HS-5 (cell line): Measurements from ENCODE around the gene GJC1.
"Not testable (repeated sequence)": the region's sequence is repeated elsewhere in the genome, so short reads cannot be mapped to it uniquely, and the experiment has no call there.

Experiments
- DNase-seq: peaks from one replicate; pipeline ENCODE4 v3.0.0-alpha.2; 2012; ENCODE audit warnings: low read depth

GJC1 gene

GRCh38 chr17:44759086-44759915, 70.8 kb downstream of the GJC1 start:
- DNase-seq, result no peak

DNA sequence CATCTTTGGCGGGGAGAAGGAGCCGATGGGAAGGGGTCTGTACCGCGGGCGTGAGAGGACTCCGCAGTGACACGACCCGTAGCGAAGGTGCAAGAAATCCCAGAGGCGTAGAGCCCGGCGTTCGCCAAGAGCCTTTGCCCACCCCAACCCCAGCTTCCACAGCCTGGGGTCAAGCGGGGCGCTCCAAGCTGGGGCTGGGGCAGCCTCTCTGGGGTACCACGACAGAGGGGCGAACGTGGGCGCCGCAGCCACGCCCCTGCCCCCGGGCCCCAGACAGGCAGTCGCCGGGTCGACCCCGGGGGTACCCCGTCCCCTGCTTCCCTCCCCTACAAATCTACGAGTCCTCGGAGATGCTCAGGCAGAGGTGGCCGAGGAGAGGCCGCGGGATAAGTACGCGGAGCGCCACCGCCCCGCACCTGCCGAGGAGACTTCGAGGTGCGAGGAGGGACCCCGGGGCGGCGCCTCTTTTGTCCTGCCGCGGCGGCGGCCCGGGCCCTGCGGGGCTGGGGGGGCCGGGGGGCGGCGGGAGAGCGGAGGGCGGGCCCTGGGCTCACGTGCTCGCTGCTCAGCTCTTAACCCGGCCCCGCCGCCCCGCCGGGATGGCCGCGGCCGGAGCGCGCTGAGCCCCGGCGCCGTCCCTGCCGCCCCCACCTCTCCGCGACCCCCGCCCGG, 71.5 kb downstream of the GJC1 start, which contains the start of gene ADAM11:
Gene ADAM11, plus strand, starts transcription at position 575 of the 672 bp plus-strand sequence. CDS start 212 bp downstream, outside the sequence.
- no peak for DNase-seq

DNA sequence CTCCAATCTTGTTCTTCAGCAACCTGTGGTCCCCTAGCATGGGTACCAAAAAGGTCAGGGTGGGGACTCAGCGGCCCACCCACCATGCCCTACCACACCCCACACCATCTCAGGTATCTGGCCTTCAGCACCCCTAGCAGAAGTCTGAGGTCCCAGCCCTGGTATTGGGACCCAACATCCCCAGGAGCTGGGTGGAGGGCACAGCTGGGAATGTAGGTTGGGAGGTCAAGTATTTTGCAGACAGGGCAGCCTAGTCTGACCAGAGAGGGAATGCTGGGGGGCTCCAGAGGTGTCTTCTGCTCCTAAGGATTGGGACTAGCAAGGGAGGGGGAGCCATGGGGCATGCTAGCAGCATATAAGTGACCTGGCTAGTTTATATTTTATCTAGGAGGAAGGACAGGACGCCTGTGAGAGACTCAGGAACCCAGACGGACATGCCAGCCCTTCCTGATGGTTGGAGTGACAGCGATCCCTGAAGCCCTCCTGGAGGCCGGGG, 72.1 kb downstream of the GJC1 start:
- DNase-seq, result no peak

- DNase-seq, result no peak
Measured at GRCh38 chr17:44757045-44757917, 72.8 kb downstream of the GJC1 start.

GRCh38 chr17:44755180-44755579, 74.9 kb downstream of the GJC1 start:
- DNase-seq, result not testable (repeated sequence)

DNA sequence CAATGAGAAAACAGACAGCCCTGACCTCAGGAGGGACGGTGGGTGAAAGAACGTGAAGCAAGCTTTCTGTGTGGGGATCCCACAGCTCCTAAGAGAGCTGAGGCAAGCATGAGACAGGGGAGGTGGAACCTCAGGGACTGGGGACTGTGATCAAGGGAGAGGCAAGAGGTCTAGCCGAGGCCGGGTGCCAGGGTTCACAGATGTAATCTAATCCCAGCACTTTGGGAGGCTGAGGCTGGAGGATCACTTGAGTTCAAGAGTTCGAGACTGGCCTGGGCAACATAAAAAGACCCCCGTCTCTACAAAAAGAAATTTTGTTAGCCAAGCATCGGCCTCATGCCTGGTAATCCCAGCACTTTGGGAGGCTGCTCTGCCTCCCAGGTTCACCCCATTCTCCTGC, 75.8 kb downstream of the GJC1 start:
- DNase-seq, result no peak

- no peak for DNase-seq
Measured at GRCh38 chr17:44752953-44753861, 76.9 kb downstream of the GJC1 start.

GRCh38 chr17:44751806-44752205, 78.3 kb downstream of the GJC1 start:
- no peak for DNase-seq

- DNase-seq, result no peak
Measured at GRCh38 chr17:44751331-44751730, 78.8 kb downstream of the GJC1 start.

DNA sequence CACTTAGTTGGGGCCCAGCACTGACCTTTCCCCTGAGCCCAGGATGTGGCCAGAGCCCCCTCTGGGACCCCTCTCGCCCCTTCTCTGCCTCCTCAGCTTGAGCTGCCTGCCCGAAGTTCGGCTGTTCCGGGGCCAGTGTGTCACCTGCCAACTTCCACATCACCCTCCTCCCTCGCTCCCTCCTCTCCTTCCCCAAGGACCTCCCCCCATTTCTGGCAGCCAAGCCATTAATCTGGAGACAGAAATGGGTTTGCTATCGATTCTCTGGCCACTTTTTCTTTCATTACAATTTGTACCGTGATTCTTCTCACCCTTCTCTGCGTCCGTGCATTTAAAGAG, 80.1 kb downstream of the GJC1 start:
- no peak for DNase-seq

DNA sequence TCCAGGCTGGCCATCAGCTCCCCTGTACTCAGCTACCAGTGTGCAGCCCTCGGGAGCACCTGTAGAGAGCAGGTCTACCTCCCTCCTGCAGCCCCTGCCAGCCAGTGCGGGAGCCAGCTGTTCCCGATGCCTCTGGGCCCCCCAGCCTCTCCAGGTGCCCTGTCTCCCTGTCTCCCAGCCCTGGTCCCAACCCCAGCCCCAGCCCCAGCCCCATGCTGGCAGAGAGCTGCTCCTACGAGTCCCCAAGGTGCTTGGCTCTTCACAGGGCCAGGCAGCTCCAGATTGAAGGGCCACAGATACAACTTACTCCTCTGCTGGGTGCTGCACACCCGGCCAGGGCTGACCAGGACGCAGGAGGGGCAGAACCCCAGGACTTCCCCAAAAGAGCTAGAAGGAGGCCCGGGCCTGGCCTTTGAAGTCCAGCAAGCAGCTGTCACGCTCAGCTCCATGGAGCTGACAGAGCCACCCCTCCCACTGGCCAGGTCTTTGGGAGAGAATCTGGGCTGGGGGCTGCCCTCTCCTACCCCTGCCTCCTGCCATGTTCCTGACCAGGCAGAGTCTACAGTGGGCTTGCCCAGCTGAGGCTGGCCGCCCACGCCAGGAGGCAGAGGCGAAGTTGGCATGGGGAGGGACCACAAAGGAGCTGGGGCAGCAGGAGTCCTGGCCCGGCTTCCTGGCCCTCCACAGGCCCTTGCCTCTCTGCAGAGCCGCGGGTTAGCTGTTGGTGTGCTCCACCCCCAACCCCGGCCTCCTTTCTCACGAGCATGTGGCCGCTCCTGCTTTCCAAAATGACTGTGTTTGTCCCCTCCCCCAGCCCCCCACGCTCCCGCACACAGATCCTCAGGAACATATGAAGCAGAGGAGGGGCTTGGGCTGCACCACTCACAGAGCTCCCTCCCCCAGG, 80.8 kb downstream of the GJC1 start:
- DNase-seq, result no peak
